Body of pancreas (tissue), 4 donors: ENCODE results near the gene QPRT. TPM values are rescaled to one million over a fixed set of nuclear protein-coding genes. Genes with fewer than 3 reads are reported as not detected.

ENCODE experiments used
- ATAC-seq: fragments of 150-250 bp; one replicate; pipeline ENCODE4 v1.9.1; 2016
- DNase-seq, 4 donors: peaks; one replicate each; pipeline ENCODE4 v3.0.0-alpha.2; 2019
- H3K27ac ChIP-seq, 4 donors: fragments of 200-600 bp; sonication (generic); 1 replicate in 3 of 4; 2 replicates in 1 of 4; pipeline versions ENCODE4 v1.5.1 to v1.6.1; 2016 to 2019; ENCODE audit warnings: mild to moderate bottlenecking in 1 of 4, mixed read lengths in 1 of 4, moderate library complexity in 1 of 4
- H3K27me3 ChIP-seq, 2 donors: fragments of 200-600 bp; sonication (generic); one replicate each; pipeline ENCODE4 v1.6.0; 2016; ENCODE audit warnings: mild to moderate bottlenecking in 1 of 2
- H3K36me3 ChIP-seq, 2 donors: fragments of 200-600 bp; sonication (generic); replicated peaks in 1 of 2; 2 replicates each; pipeline ENCODE4 v1.5.1; 2016; ENCODE audit warnings: low read depth in 2 of 2; ENCODE audit not compliant: insufficient read depth in 1 of 2
- H3K4me1 ChIP-seq: fragments of 200-600 bp; sonication (generic); one replicate; pipeline ENCODE4 v1.6.0; 2016
- H3K4me3 ChIP-seq, 2 donors: fragments of 200-600 bp; sonication (generic); 1 replicate in 1 of 2; 2 replicates in 1 of 2; pipeline ENCODE4 v1.5.1; 2016 to 2019
- H3K9me3 ChIP-seq, 3 donors: fragments of 200-600 bp; sonication (generic); 1 replicate in 2 of 3; 2 replicates in 1 of 3; pipeline ENCODE4 v1.5.1; 2016
- CTCF ChIP-seq, 7 experiments: fragments of 450-650 bp in 4 of 7; fragments of 200-600 bp in 3 of 7; sonication (generic) in 3 of 7; IDR thresholded peaks; one replicate each; pipeline ENCODE4 v1.5.1; 2016 to 2019; ENCODE audit warnings: antibody characterized with exemption in 7 of 7
- POLR2A ChIP-seq, 3 donors: fragments of 450-650 bp; IDR thresholded peaks; one replicate each; pipeline ENCODE4 v1.6.1; 2016; ENCODE audit warnings: antibody characterized with exemption in 3 of 3, mild to moderate bottlenecking in 2 of 3
- WGBS, 2 donors: methylation state at CpG; one replicate each; pipeline ENCODE4 v1.1.5; 2017; 5-methylcytosine and 5-hydroxymethylcytosine counted together
- intact Hi-C: fragments of 100-400 bp; cut with DNase I; formaldehyde crosslinking; loops from one replicate; pipeline ENCODE4 v1.15.1; 2023
- total RNA-seq, 2 donors: library from RNA; depleted of rRNA; stranded (reverse); fragments of >200 nt; gene quantifications; one replicate each; pipeline ENCODE4 v1.1.0, GENCODE V29; 2016

The QPRT gene
- total RNA-seq, 2 donors from 2014 or later = 28.0 to 30.3 TPM

GRCh38 chr16:29676989-29677785 is 1.8 kb upstream of the QPRT start:
- Histone ChIP-seq H3K9me3 (no peaks in the 10 kb centered on the region), H3K4me1 (peaks cover 11% of the 10 kb centered on the region), H3K27ac (no peak overlapping the region), H3K27me3 (no peaks in the 10 kb centered on the region), H3K4me3 (no peak overlapping the region), H3K36me3 (no peaks in the 10 kb centered on the region)
- TF ChIP-seq POLR2A (IDR thresholded peaks at IDR 0.05) = no peak
- TF ChIP-seq CTCF (IDR thresholded peaks at IDR 0.05) = no peak
- DNase-seq (no peak), ATAC-seq (no peak)
- intact Hi-C loops = no loop called here
- 94 to 95% methylated on average over 21 to 23 of the region's 23 CpGs for WGBS, 2 donors

- DNase-seq = peak in 3 of 4 donors; percentile 22 to 33 (median 22)
- Histone ChIP-seq H3K9me3 (no peaks in the 10 kb centered on the region), H3K4me3 (peak overlapping the region in 1 of 2 donors; percentile 17), H3K36me3 (no peaks in the 10 kb centered on the region), H3K27me3 (no peaks in the 10 kb centered on the region), H3K27ac (peak overlapping the region in 2 of 4 donors; percentile 74 to 90), H3K4me1 (peaks cover 11% of the 10 kb centered on the region)
- 31 to 43% methylated on average over 5 to 10 of the region's 10 CpGs for WGBS, 2 donors
- intact Hi-C loops = no loop called here
- ATAC-seq = no peak
- TF ChIP-seq CTCF (IDR thresholded peaks at IDR 0.05) (no peak), POLR2A (IDR thresholded peaks at IDR 0.05) (no peak)
These were observed 1.2 kb downstream of the QPRT start for GRCh38 chr16:29680180-29680598.

- ATAC-seq (no peak), DNase-seq (no peak)
- Histone ChIP-seq H3K4me3 (no peak overlapping the region), H3K27ac (no peak overlapping the region), H3K36me3 (no peaks in the 10 kb centered on the region), H3K4me1 (peaks cover 11% of the 10 kb centered on the region), H3K27me3 (no peaks in the 10 kb centered on the region), H3K9me3 (no peaks in the 10 kb centered on the region)
- 95 to 96% methylated on average over 7 to 9 of the region's 9 CpGs for WGBS, 2 donors
- intact Hi-C loops = no loop called here
- TF ChIP-seq CTCF (IDR thresholded peaks at IDR 0.05) (no peak), POLR2A (IDR thresholded peaks at IDR 0.05) (no peak)
These were observed 4.6 kb downstream of the QPRT start for GRCh38 chr16:29683543-29684090.

- no peak for ATAC-seq
- Histone ChIP-seq H3K36me3 (no peaks in the 10 kb centered on the region), H3K27ac (no peak overlapping the region), H3K27me3 (no peaks in the 10 kb centered on the region), H3K4me1 (peaks cover 11% of the 10 kb centered on the region), H3K4me3 (no peak overlapping the region), H3K9me3 (no peaks in the 10 kb centered on the region)
- intact Hi-C loops = no loop called here
- no peak for DNase-seq
- WGBS, 2 donors = 82 to 89% methylated on average over 6 to 10 of the region's 10 CpGs
- TF ChIP-seq POLR2A (IDR thresholded peaks at IDR 0.05) (no peak), CTCF (IDR thresholded peaks at IDR 0.05) (no peak)
These were observed 5.7 kb downstream of the QPRT start for GRCh38 chr16:29684679-29685078.
